Uterus (tissue), 2 donors: Measurements from ENCODE around the gene SCN10A.

Experiments
- CTCF ChIP-seq, 4 experiments: fragments of 200-600 bp in 2 of 4; fragments of 450-650 bp in 2 of 4; sonication (generic) in 2 of 4; IDR thresholded peaks; one replicate each; pipeline ENCODE4 v1.5.1; 2016 to 2019; ENCODE audit warnings: antibody characterized with exemption in 4 of 4, mild to moderate bottlenecking in 2 of 4, moderate library complexity in 1 of 4
- POLR2A ChIP-seq, 2 donors: fragments of 450-650 bp; IDR thresholded peaks; one replicate each; pipeline ENCODE4 v1.6.1; 2016; ENCODE audit warnings: antibody characterized with exemption in 2 of 2, mild to moderate bottlenecking in 1 of 2, moderate library complexity in 1 of 2

GRCh38 chr3:38823186-38823585, 7.2 kb upstream of the SCN10A start:
- no peak for TF ChIP-seq POLR2A (IDR thresholded peaks at IDR 0.05)
- no peak for TF ChIP-seq CTCF (IDR thresholded peaks at IDR 0.05)
